Activated naive CD8-positive, alpha-beta T cell treated with anti-CD3 and anti-CD28 coated beads for 36 hours (primary cell): ENCODE results near the gene F7. TPM values are rescaled to one million over a fixed set of nuclear protein-coding genes. Genes with fewer than 3 reads are reported as not detected.
"Not testable (repeated sequence)": the region's sequence is repeated elsewhere in the genome, so short reads cannot be mapped to it uniquely, and the experiment has no call there.

Source experiments
- DNase-seq: peaks from one replicate; pipeline ENCODE4 v3.0.0; 2021
- H3K27ac Mint-ChIP-seq: one replicate; pipeline ENCODE4 v1.8.0; 2022; ENCODE audit warnings: mild to moderate bottlenecking, moderate library complexity, mixed read lengths
- H3K27me3 Mint-ChIP-seq: one replicate; pipeline ENCODE4 v1.8.0; 2022; ENCODE audit warnings: mild to moderate bottlenecking, mixed read lengths
- H3K36me3 Mint-ChIP-seq: one replicate; pipeline ENCODE4 v1.8.0; 2021; ENCODE audit warnings: mild to moderate bottlenecking, mixed read lengths
- H3K4me1 Mint-ChIP-seq: one replicate; pipeline ENCODE4 v1.8.0; 2021; ENCODE audit warnings: mixed read lengths
- H3K4me3 Mint-ChIP-seq: one replicate; pipeline ENCODE4 v1.8.0; 2022; ENCODE audit warnings: mild to moderate bottlenecking, moderate library complexity, mixed read lengths
- H3K9me3 Mint-ChIP-seq: one replicate; pipeline ENCODE4 v1.8.0; 2022; ENCODE audit warnings: mixed read lengths
- total RNA-seq, 2 experiments: library from RNA; stranded (reverse); gene quantifications; one replicate each; pipeline ENCODE4 v1.2.3, GENCODE V29; 2021

Gene F7
- under 1 TPM; 0.49 to 0.94 TPM for total RNA-seq

GRCh38 chr13:113105032-113105920 is at the start of gene F7:
TSS of gene F7 (plus strand) at chr13:113105791. CDS start at chr13:113105842, 51 bp downstream.
- peaks cover 3% of the 10 kb centered on the region for H3K4me1 Mint-ChIP-seq
- DNase-seq = no peak

GRCh38 chr13:113057084-113057483 is 48.5 kb upstream of the F7 start:
- Mint-ChIP-seq H3K27me3 (no peaks in the 10 kb centered on the region), H3K4me1 (no peaks in the 10 kb centered on the region)

More at GRCh38 chr13:113105032-113105920, at the start of gene F7:
- Mint-ChIP-seq H3K27ac (no peak within 1 kb of the TSS), H3K36me3 (peaks cover 3% of the 10 kb centered on the region), H3K27me3 (peaks cover 4% of the 10 kb centered on the region), H3K4me3 (no peak within 1 kb of the TSS), H3K9me3 (no peaks in the 10 kb centered on the region)

GRCh38 chr13:113057559-113057958 is 48.0 kb upstream of the F7 start:
- not testable (repeated sequence) for H3K4me1 Mint-ChIP-seq, H3K9me3 Mint-ChIP-seq, H3K27me3 Mint-ChIP-seq, H3K27ac Mint-ChIP-seq, H3K36me3 Mint-ChIP-seq, H3K4me3 Mint-ChIP-seq, DNase-seq

More at GRCh38 chr13:113057084-113057483, 48.5 kb upstream of the F7 start:
- no peak overlapping the region for H3K4me3 Mint-ChIP-seq
- no peaks in the 10 kb centered on the region for H3K9me3 Mint-ChIP-seq
- no peaks in the 10 kb centered on the region for H3K36me3 Mint-ChIP-seq
- no peak overlapping the region for H3K27ac Mint-ChIP-seq
- no peak for DNase-seq

GRCh38 chr13:113058129-113058987 is 47.2 kb upstream of the F7 start:
- Mint-ChIP-seq H3K36me3 (no peaks in the 10 kb centered on the region), H3K27me3 (no peaks in the 10 kb centered on the region), H3K4me1 (no peaks in the 10 kb centered on the region), H3K27ac (no peak overlapping the region), H3K4me3 (no peak overlapping the region), H3K9me3 (no peaks in the 10 kb centered on the region)
- DNase-seq = no peak

GRCh38 chr13:113058988-113059850 is 46.4 kb upstream of the F7 start:
- Mint-ChIP-seq H3K36me3 (no peaks in the 10 kb centered on the region), H3K4me3 (no peak overlapping the region), H3K27ac (no peak overlapping the region), H3K4me1 (no peaks in the 10 kb centered on the region), H3K9me3 (no peaks in the 10 kb centered on the region), H3K27me3 (no peaks in the 10 kb centered on the region)
- DNase-seq = no peak

- Mint-ChIP-seq H3K4me3 (no peak overlapping the region), H3K36me3 (no peaks in the 10 kb centered on the region), H3K9me3 (no peaks in the 10 kb centered on the region), H3K27ac (no peak overlapping the region), H3K27me3 (no peaks in the 10 kb centered on the region), H3K4me1 (no peaks in the 10 kb centered on the region)
- no peak for DNase-seq
These were observed 45.7 kb upstream of the F7 start for GRCh38 chr13:113059891-113060290.

GRCh38 chr13:113060557-113061270 is 44.9 kb upstream of the F7 start:
- no peaks in the 10 kb centered on the region for H3K4me1 Mint-ChIP-seq
- no peak for DNase-seq

GRCh38 chr13:113061271-113061625 is 44.3 kb upstream of the F7 start:
- H3K9me3 Mint-ChIP-seq = no peaks in the 10 kb centered on the region
- H3K36me3 Mint-ChIP-seq = no peaks in the 10 kb centered on the region
- no peak for DNase-seq
- no peaks in the 10 kb centered on the region for H3K27me3 Mint-ChIP-seq
- H3K4me3 Mint-ChIP-seq = no peak overlapping the region
- H3K27ac Mint-ChIP-seq = no peak overlapping the region
- H3K4me1 Mint-ChIP-seq = no peaks in the 10 kb centered on the region

More at GRCh38 chr13:113060557-113061270, 44.9 kb upstream of the F7 start:
- no peak overlapping the region for H3K4me3 Mint-ChIP-seq
- no peaks in the 10 kb centered on the region for H3K36me3 Mint-ChIP-seq
- no peaks in the 10 kb centered on the region for H3K27me3 Mint-ChIP-seq
- H3K27ac Mint-ChIP-seq = no peak overlapping the region
- H3K9me3 Mint-ChIP-seq = no peaks in the 10 kb centered on the region

GRCh38 chr13:113061796-113062425 is 43.7 kb upstream of the F7 start:
- Mint-ChIP-seq H3K4me1 (no peaks in the 10 kb centered on the region), H3K4me3 (no peak overlapping the region)
- DNase-seq = no peak

GRCh38 chr13:113062691-113063090 is 42.9 kb upstream of the F7 start:
- no peaks in the 10 kb centered on the region for H3K36me3 Mint-ChIP-seq
- H3K9me3 Mint-ChIP-seq = no peaks in the 10 kb centered on the region
- H3K4me3 Mint-ChIP-seq = no peak overlapping the region
- H3K27me3 Mint-ChIP-seq = no peaks in the 10 kb centered on the region
- no peaks in the 10 kb centered on the region for H3K4me1 Mint-ChIP-seq
- DNase-seq = no peak
- no peak overlapping the region for H3K27ac Mint-ChIP-seq

More at GRCh38 chr13:113061796-113062425, 43.7 kb upstream of the F7 start:
- no peak overlapping the region for H3K27ac Mint-ChIP-seq
- H3K9me3 Mint-ChIP-seq = no peaks in the 10 kb centered on the region
- H3K36me3 Mint-ChIP-seq = no peaks in the 10 kb centered on the region
- H3K27me3 Mint-ChIP-seq = no peaks in the 10 kb centered on the region

- Mint-ChIP-seq H3K4me1 (no peaks in the 10 kb centered on the region), H3K27me3 (no peaks in the 10 kb centered on the region), H3K27ac (no peak overlapping the region), H3K4me3 (no peak overlapping the region), H3K9me3 (no peaks in the 10 kb centered on the region), H3K36me3 (no peaks in the 10 kb centered on the region)
- no peak for DNase-seq
These were observed 42.5 kb upstream of the F7 start for GRCh38 chr13:113063091-113063491.

- Mint-ChIP-seq H3K27ac (no peak overlapping the region), H3K4me3 (no peak overlapping the region), H3K9me3 (no peaks in the 10 kb centered on the region), H3K4me1 (no peaks in the 10 kb centered on the region), H3K36me3 (no peaks in the 10 kb centered on the region), H3K27me3 (no peaks in the 10 kb centered on the region)
- no peak for DNase-seq
These were observed 41.5 kb upstream of the F7 start for GRCh38 chr13:113064000-113064533.

- no peaks in the 10 kb centered on the region for H3K4me1 Mint-ChIP-seq
- H3K36me3 Mint-ChIP-seq = no peaks in the 10 kb centered on the region
- no peaks in the 10 kb centered on the region for H3K9me3 Mint-ChIP-seq
- H3K27ac Mint-ChIP-seq = no peak overlapping the region
- H3K27me3 Mint-ChIP-seq = no peaks in the 10 kb centered on the region
- DNase-seq = no peak
- no peak overlapping the region for H3K4me3 Mint-ChIP-seq
These were observed 40.8 kb upstream of the F7 start for GRCh38 chr13:113064534-113065405.
